Osteoblast (primary cell): ENCODE data around the gene CACTIN. TPM values are rescaled to one million over a fixed set of nuclear protein-coding genes. Genes with fewer than 3 reads are reported as not detected.

Source experiments
- DNase-seq: peaks from one replicate; pipeline ENCODE4 v3.0.0; 2011; ENCODE audit warnings: low spot score, mixed read lengths; ENCODE audit not compliant: insufficient read length; ENCODE audit errors: missing footprints
- H2AFZ ChIP-seq: 2 replicates; pipeline ENCODE4 v1.6.0; 2011; ENCODE audit warnings: mild to moderate bottlenecking, low read length
- H3K27ac ChIP-seq: 2 replicates; pipeline ENCODE4 v1.5.1; 2011; ENCODE audit warnings: mild to moderate bottlenecking, low read depth, low read length, moderate library complexity
- H3K27me3 ChIP-seq: 2 replicates; pipeline ENCODE4 v1.6.0; 2012; ENCODE audit warnings: mild to moderate bottlenecking, control low read depth, inconsistent platforms, low read length, moderate library complexity; ENCODE audit not compliant: insufficient read depth
- H3K36me3 ChIP-seq: 2 replicates; pipeline ENCODE4 v1.5.1; 2011; ENCODE audit warnings: mild to moderate bottlenecking, low read length, control low read depth, moderate library complexity; ENCODE audit not compliant: insufficient read depth
- H3K4me1 ChIP-seq: 2 replicates; pipeline ENCODE4 v1.5.1; 2011; ENCODE audit warnings: mild to moderate bottlenecking, low read length, control low read depth, moderate library complexity; ENCODE audit not compliant: insufficient read depth
- H3K4me2 ChIP-seq: 2 replicates; pipeline ENCODE4 v1.6.0; 2011; ENCODE audit warnings: mild to moderate bottlenecking, low read length; ENCODE audit not compliant: insufficient read depth
- H3K4me3 ChIP-seq: fragments of 200-600 bp; sonication (generic); 3 replicates; pipeline ENCODE4 v1.5.1; 2012; ENCODE audit warnings: mild to moderate bottlenecking, low read length, inconsistent platforms; ENCODE audit not compliant: insufficient read depth
- H3K79me2 ChIP-seq: 2 replicates; pipeline ENCODE4 v1.6.0; 2012; ENCODE audit warnings: mild to moderate bottlenecking, low read length, control low read depth, inconsistent platforms; ENCODE audit not compliant: insufficient read depth
- H3K9me3 ChIP-seq: 2 replicates; pipeline ENCODE4 v1.5.1; 2011; ENCODE audit warnings: low read depth, low read length, control low read depth
- H4K20me1 ChIP-seq: 2 replicates; pipeline ENCODE4 v1.6.0; 2012; ENCODE audit warnings: mild to moderate bottlenecking, low read length, control low read depth; ENCODE audit not compliant: insufficient read depth
- small RNA-seq: library from RNA; depleted of rRNA; stranded (forward); fragments of <200 nt; gene quantifications from one replicate; pipeline ENCODE3, GENCODE V24; 2012
- total RNA-seq: library from RNA; depleted of rRNA; stranded (reverse); fragments of >200 nt; gene quantifications from 2 replicates; pipeline ENCODE4 v1.2.3, GENCODE V29; 2012
- TF ChIP-seq, protein P1 (sequence below): IDR thresholded peaks from 2 replicates; pipeline ENCODE4 v1.5.1; 2011; ENCODE audit warnings: mild to moderate bottlenecking, low read depth, low read length, moderate library complexity; ENCODE audit errors: extremely low read depth

Gene CACTIN
- total RNA-seq, 1 donor = 19.9 TPM

GRCh38 chr19:3563709-3564524 lies 62.7 kb downstream of the CACTIN start:
- Histone ChIP-seq H3K27ac (no peak overlapping the region), H3K4me3 (no peak overlapping the region), H2AFZ (no peak overlapping the region), H4K20me1 (no peaks in the 10 kb centered on the region), H3K9me3 (no peaks in the 10 kb centered on the region), H3K27me3 (no peaks in the 10 kb centered on the region), H3K4me2 (no peak overlapping the region), H3K36me3 (no peaks in the 10 kb centered on the region), H3K4me1 (no peaks in the 10 kb centered on the region), H3K79me2 (no peaks in the 10 kb centered on the region)
- peak; percentile 11 for DNase-seq
- TF ChIP-seq, protein P1, sequence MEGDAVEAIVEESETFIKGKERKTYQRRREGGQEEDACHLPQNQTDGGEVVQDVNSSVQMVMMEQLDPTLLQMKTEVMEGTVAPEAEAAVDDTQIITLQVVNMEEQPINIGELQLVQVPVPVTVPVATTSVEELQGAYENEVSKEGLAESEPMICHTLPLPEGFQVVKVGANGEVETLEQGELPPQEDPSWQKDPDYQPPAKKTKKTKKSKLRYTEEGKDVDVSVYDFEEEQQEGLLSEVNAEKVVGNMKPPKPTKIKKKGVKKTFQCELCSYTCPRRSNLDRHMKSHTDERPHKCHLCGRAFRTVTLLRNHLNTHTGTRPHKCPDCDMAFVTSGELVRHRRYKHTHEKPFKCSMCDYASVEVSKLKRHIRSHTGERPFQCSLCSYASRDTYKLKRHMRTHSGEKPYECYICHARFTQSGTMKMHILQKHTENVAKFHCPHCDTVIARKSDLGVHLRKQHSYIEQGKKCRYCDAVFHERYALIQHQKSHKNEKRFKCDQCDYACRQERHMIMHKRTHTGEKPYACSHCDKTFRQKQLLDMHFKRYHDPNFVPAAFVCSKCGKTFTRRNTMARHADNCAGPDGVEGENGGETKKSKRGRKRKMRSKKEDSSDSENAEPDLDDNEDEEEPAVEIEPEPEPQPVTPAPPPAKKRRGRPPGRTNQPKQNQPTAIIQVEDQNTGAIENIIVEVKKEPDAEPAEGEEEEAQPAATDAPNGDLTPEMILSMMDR = no peak

Small RNA genes lying within 50 kb of the gene (small RNA-seq; reads per million reads assigned to genes)
- not detected for gene AC005786.1

Other genes with a start within 250 kb of the CACTIN start
- not detected in 2 replicates for gene SMIM24, start 146.3 kb downstream of the CACTIN start, total RNA-seq
- gene SMIM44, start 143.3 kb downstream of the CACTIN start, total RNA-seq = not detected in 2 replicates
- 7.7 and 8.3 TPM in 2 replicates for gene DOHH, start 126.1 kb downstream of the CACTIN start, total RNA-seq
- 36.6 and 39.5 TPM in 2 replicates for gene FZR1, start 120.5 kb downstream of the CACTIN start, total RNA-seq
- gene TEKTIP1, start 87.6 kb downstream of the CACTIN start, total RNA-seq = not detected in 2 replicates
- 92.5 and 104 TPM in 2 replicates for gene MFSD12, start 69.2 kb downstream of the CACTIN start, total RNA-seq
- 57.2 and 65.9 TPM in 2 replicates for gene HMG20B, start 53.8 kb downstream of the CACTIN start, total RNA-seq
- under 0.01 TPM in 1 of 2 replicates, not detected in the other for gene GIPC3, start 41.3 kb downstream of the CACTIN start, total RNA-seq
- gene TBXA2R, start 19.9 kb downstream of the CACTIN start, total RNA-seq = 1.4 and 1.5 TPM in 2 replicates
- gene PIP5K1C, start 73.7 kb upstream of the CACTIN start, total RNA-seq = 30.4 and 31.5 TPM in 2 replicates
- gene TJP3, start 81.6 kb upstream of the CACTIN start, total RNA-seq = not detected in 2 replicates
- 22.4 and 24.2 TPM in 2 replicates for gene APBA3, start 134.9 kb upstream of the CACTIN start, total RNA-seq
- 41.6 and 44.8 TPM in 2 replicates for gene MRPL54, start 135.9 kb upstream of the CACTIN start, total RNA-seq
- gene RAX2, start 145.4 kb upstream of the CACTIN start, total RNA-seq = not detected in 2 replicates
- gene MATK, start 159.6 kb upstream of the CACTIN start, total RNA-seq = not detected in 2 replicates
- gene ZFR2, start 242.2 kb upstream of the CACTIN start, total RNA-seq = not detected in 2 replicates